H1 (cell line): ENCODE data around the gene MICALL1. TPM values are rescaled to one million over a fixed set of nuclear protein-coding genes. Genes with fewer than 3 reads are reported as not detected.

Experiments
- CTCF ChIA-PET: fragments of 300-600 bp; sonication (Branson Sonifier 250); formaldehyde crosslinking; loops from one replicate; lab custom pipeline; 2021; ENCODE audit not compliant: partially characterized antibody; lab: Charles Lee
- POLR2A ChIA-PET: fragments of 300-600 bp; sonication (Branson Sonifier 250); formaldehyde crosslinking; loops from one replicate; lab custom pipeline; 2021; ENCODE audit warnings: inconsistent platforms; ENCODE audit not compliant: partially characterized antibody; lab: Charles Lee
- DNase-seq, 2 experiments: peaks; one replicate each; pipeline versions ENCODE4 v3.0.0 to v3.0.0-alpha.2; 2010 to 2022; ENCODE audit warnings: low spot score in 2 of 2, low read depth in 1 of 2, mixed read lengths in 1 of 2
- FAIRE-seq: peaks from 2 replicates; lab custom pipeline; 2011; peaks lifted over from hg19 to GRCh38; lab: Jason Lieb, UNC
- H2AFZ ChIP-seq: 2 replicates; pipeline ENCODE4 v1.8.1; 2012; ENCODE audit warnings: low read length, inconsistent platforms
- H2AK5ac ChIP-seq: 2 replicates; pipeline ENCODE4 v1.6.1; 2013; ENCODE audit warnings: low read depth, low read length
- H2BK120ac ChIP-seq: replicated peaks from 2 replicates; pipeline ENCODE3; 2013; ENCODE audit warnings: low read depth, low read length, inconsistent platforms
- H2BK12ac ChIP-seq: 2 replicates; pipeline ENCODE4 v1.6.1; 2013; ENCODE audit warnings: low read depth, low read length
- H2BK15ac ChIP-seq: 2 replicates; pipeline ENCODE4 v1.6.1; 2013; ENCODE audit warnings: low read length
- H2BK20ac ChIP-seq: 2 replicates; pipeline ENCODE4 v1.6.1; 2013; ENCODE audit warnings: low read length
- H2BK5ac ChIP-seq: 2 replicates; pipeline ENCODE4 v1.6.1; 2013; ENCODE audit warnings: low read depth, low read length
- H3K14ac ChIP-seq: 2 replicates; pipeline ENCODE4 v1.6.1; 2013; ENCODE audit warnings: inconsistent platforms; ENCODE audit not compliant: insufficient read length
- H3K18ac ChIP-seq: 2 replicates; pipeline ENCODE4 v1.6.1; 2013; ENCODE audit warnings: low read length; ENCODE audit errors: extremely low read depth
- H3K23ac ChIP-seq: 2 replicates; pipeline ENCODE4 v1.6.1; 2013; ENCODE audit warnings: inconsistent platforms; ENCODE audit not compliant: insufficient read length
- H3K23me2 ChIP-seq: 2 replicates; pipeline ENCODE4 v1.6.1; 2013; ENCODE audit warnings: low read depth, low read length
- H3K27ac ChIP-seq: 2 replicates; pipeline ENCODE4 v1.6.1; 2011; ENCODE audit warnings: low read depth, low read length, inconsistent platforms
- H3K27me3 ChIP-seq, 4 experiments: replicated peaks in 1 of 4; 1 replicate in 1 of 4; 2 replicates in 3 of 4; pipeline versions ENCODE4 v1.6.1 to v1.8.1; 2011 to 2013; ENCODE audit warnings: low read length in 3 of 4, mild to moderate bottlenecking in 3 of 4, inconsistent platforms in 2 of 4, mixed read lengths in 2 of 4, moderate library complexity in 1 of 4; ENCODE audit not compliant: control insufficient read depth in 3 of 4, insufficient read depth in 3 of 4; ENCODE audit errors: extremely low read depth in 1 of 4
- H3K36me3 ChIP-seq, 4 experiments: 2 replicates each; pipeline versions ENCODE4 v1.6.1 to v1.8.1; 2011 to 2013; ENCODE audit warnings: mild to moderate bottlenecking in 4 of 4, low read length in 3 of 4, moderate library complexity in 2 of 4, control low read depth in 1 of 4, inconsistent platforms in 1 of 4; ENCODE audit not compliant: insufficient read depth in 4 of 4, control insufficient read depth in 2 of 4
- H3K4ac ChIP-seq: replicated peaks from 2 replicates; pipeline ENCODE3; 2013; ENCODE audit warnings: low read length, low read depth, mixed read lengths, inconsistent platforms; ENCODE audit not compliant: insufficient read length
- H3K4me1 ChIP-seq, 4 experiments: replicated peaks in 1 of 4; 1 replicate in 1 of 4; 2 replicates in 3 of 4; pipeline versions ENCODE4 v1.6.1 to v1.8.1; 2011 to 2013; ENCODE audit warnings: low read length in 3 of 4, inconsistent platforms in 2 of 4, mixed read lengths in 1 of 4; ENCODE audit not compliant: insufficient read depth in 4 of 4, control insufficient read depth in 3 of 4
- H3K4me2 ChIP-seq, 2 experiments: 2 replicates each; pipeline versions ENCODE4 v1.6.1 to v1.8.1; 2011 to 2013; ENCODE audit warnings: low read depth in 2 of 2, low read length in 2 of 2, control low read depth in 1 of 2, inconsistent platforms in 1 of 2, mild to moderate bottlenecking in 1 of 2; ENCODE audit not compliant: insufficient read depth in 1 of 2
- H3K4me3 ChIP-seq, 4 experiments: fragments of 200-600, 300-600 bp in 1 of 4; sonication (generic), shearing (Covaris generic), sonication (Bioruptor Twin) in 1 of 4; 2 replicates each; pipeline versions ENCODE4 v1.5.1 to v1.8.1; 2011 to 2016; ENCODE audit warnings: low read length in 4 of 4, low read depth in 3 of 4, control low read depth in 2 of 4, inconsistent platforms in 2 of 4, mild to moderate bottlenecking in 2 of 4, mixed read lengths in 1 of 4, moderate library complexity in 1 of 4; ENCODE audit not compliant: insufficient read depth in 2 of 4; ENCODE audit errors: extremely low read depth in 1 of 4
- H3K56ac ChIP-seq: replicated peaks from 2 replicates; pipeline ENCODE3; 2013; ENCODE audit warnings: low read depth, mild to moderate bottlenecking, mixed read lengths, low read length, inconsistent platforms; ENCODE audit not compliant: insufficient read length
- H3K79me1 ChIP-seq: 2 replicates; pipeline ENCODE4 v1.6.1; 2013; ENCODE audit warnings: low read depth, low read length, control low read depth
- H3K79me2 ChIP-seq, 2 experiments: 2 replicates each; pipeline versions ENCODE4 v1.6.1 to v1.8.1; 2012 to 2013; ENCODE audit warnings: low read length in 2 of 2, mild to moderate bottlenecking in 2 of 2, inconsistent platforms in 1 of 2; ENCODE audit not compliant: insufficient read depth in 2 of 2, control insufficient read depth in 1 of 2
- H3K9ac ChIP-seq, 4 experiments: replicated peaks in 1 of 4; 1 replicate in 1 of 4; 2 replicates in 3 of 4; pipeline versions ENCODE4 v1.6.1 to v1.8.1; 2011 to 2013; ENCODE audit warnings: low read depth in 3 of 4, low read length in 3 of 4, control low read depth in 2 of 4, mild to moderate bottlenecking in 2 of 4, moderate library complexity in 2 of 4, inconsistent platforms in 1 of 4; ENCODE audit errors: extremely low read depth in 1 of 4
- H3K9me3 ChIP-seq, 2 experiments: 2 replicates each; pipeline versions ENCODE4 v1.6.1 to v1.8.1; 2012 to 2013; ENCODE audit warnings: mild to moderate bottlenecking in 2 of 2, moderate library complexity in 2 of 2, control low read depth in 1 of 2, inconsistent platforms in 1 of 2, low read depth in 1 of 2, low read length in 1 of 2, mixed read lengths in 1 of 2; ENCODE audit not compliant: insufficient read depth in 2 of 2
- H4K20me1 ChIP-seq, 2 experiments: replicated peaks in 1 of 2; 2 replicates each; pipeline versions ENCODE3 to v1.8.1; 2011 to 2013; ENCODE audit warnings: inconsistent platforms in 2 of 2, low read length in 2 of 2, mild to moderate bottlenecking in 1 of 2; ENCODE audit not compliant: insufficient read depth in 2 of 2, control insufficient read depth in 1 of 2
- H4K5ac ChIP-seq: 2 replicates; pipeline ENCODE4 v1.6.1; 2013; ENCODE audit warnings: low read length, low read depth, mixed read lengths, inconsistent platforms; ENCODE audit not compliant: insufficient read length
- H4K8ac ChIP-seq: 2 replicates; pipeline ENCODE4 v1.8.0; 2013; ENCODE audit warnings: mild to moderate bottlenecking, moderate library complexity, low read length, inconsistent platforms; ENCODE audit not compliant: insufficient read depth; ENCODE audit errors: extremely low read depth
- H4K91ac ChIP-seq: replicated peaks from 2 replicates; pipeline ENCODE3; 2013; ENCODE audit warnings: low read length, mixed read lengths, inconsistent platforms; ENCODE audit not compliant: insufficient read length
- CREB1 ChIP-seq: IDR thresholded peaks from 2 replicates; pipeline ENCODE4 v1.6.1; 2012; ENCODE audit warnings: inconsistent platforms
- CTBP2 ChIP-seq: IDR thresholded peaks from 2 replicates; pipeline ENCODE4 v1.7.0; 2011; ENCODE audit warnings: borderline replicate concordance, mild to moderate bottlenecking, moderate library complexity, mixed read lengths, low read length; ENCODE audit not compliant: insufficient read depth, insufficient read length
- KDM4A ChIP-seq: IDR thresholded peaks from one replicate; pipeline ENCODE4 v1.7.1; 2012; ENCODE audit warnings: low read depth, mild to moderate bottlenecking, moderate library complexity, low read length, inconsistent platforms; ENCODE audit not compliant: severe bottlenecking
- MAX ChIP-seq: IDR thresholded peaks from 2 replicates; pipeline ENCODE4 v1.6.1; 2012; ENCODE audit warnings: inconsistent platforms
- POLR2AphosphoS5 ChIP-seq: IDR thresholded peaks from 2 replicates; pipeline ENCODE4 v1.6.1; 2011; ENCODE audit warnings: low read depth, low read length
- RBBP5 ChIP-seq: IDR thresholded peaks from 2 replicates; pipeline ENCODE4 v1.7.1; 2012; ENCODE audit warnings: low read depth, mild to moderate bottlenecking, inconsistent platforms, low read length, moderate library complexity, borderline replicate concordance
- YY1 ChIP-seq: IDR thresholded peaks from 2 replicates; pipeline ENCODE4 v1.6.1; 2011; ENCODE audit warnings: low read depth, mild to moderate bottlenecking, low read length
- WGBS, 2 experiments: shearing (Covaris generic) in 1 of 2; methylation state at CpG; one replicate each; pipeline versions ENCODE4 v1.1.6 to v1.1.7; 2013 to 2015; ENCODE audit warnings: low lambda C conversion rate in 2 of 2, mixed read lengths in 2 of 2, inconsistent platforms in 1 of 2, low coverage in 1 of 2, missing lambda C conversion rate in 1 of 2; ENCODE audit not compliant: insufficient replicate concordance in 2 of 2, insufficient coverage in 1 of 2, insufficient read length in 1 of 2; ENCODE audit errors: extremely low coverage in 1 of 2, missing lambda C conversion rate in 1 of 2; 5-methylcytosine and 5-hydroxymethylcytosine counted together
- polyA plus RNA-seq, 7 experiments: library from polyadenylated mRNA; depleted of rRNA in 3 of 7; stranded (reverse) in 5 of 7; unstranded in 2 of 7; fragments of >200 nt in 5 of 7; fragments of 200-250 nt in 2 of 7; gene quantifications; 1 replicate in 5 of 7; 2 replicates in 1 of 7; 4 replicates in 1 of 7; pipeline versions ENCODE4 v1.2.1 to v1.2.3, GENCODE V29; 2011 to 2013; ENCODE audit warnings: missing spikeins in 2 of 7, mixed read lengths in 2 of 7
- total RNA-seq: library from RNA; stranded (reverse); fragmentation: NEBNext Ultra II Directional; extraction: Animal tissue kit (Norgen Biotek cat#: 25700); gene quantifications from 2 replicates; pipeline ENCODE4 v1.2.1, GENCODE V29; 2021

MICALL1 gene
- total and polyA plus RNA-seq, 2 of the 8 experiments (the other 6 are each of a cell fraction or from before 2014, with no cell fraction given) = 17.7 to 32.1 TPM

GRCh38 chr22:37976547-37976946 is 70.5 kb downstream of the MICALL1 start:
- Histone ChIP-seq H3K4ac (no peak overlapping the region), H2BK12ac (no peak overlapping the region), H3K23ac (no peak overlapping the region), H3K79me2 (no peaks in the 10 kb centered on the region), H2AK5ac (no peak overlapping the region), H3K4me1 (peaks cover 3 to 17% (median 10%) of the 10 kb centered on the region in 4 experiments), H4K91ac (no peak overlapping the region), H3K18ac (no peak overlapping the region), H3K79me1 (no peaks in the 10 kb centered on the region), H3K36me3 (peaks cover 0 to 2% (median 0%) of the 10 kb centered on the region in 4 experiments; a peak in 3 of 8 replicates), H3K23me2 (no peaks in the 10 kb centered on the region), H3K9me3 (no peaks in the 10 kb centered on the region), H2BK20ac (no peak overlapping the region), H4K5ac (no peak overlapping the region), H2BK15ac (no peak overlapping the region), H3K27ac (no peak overlapping the region), H2BK5ac (no peak overlapping the region), H3K4me2 (no peak overlapping the region), H2BK120ac (no peak overlapping the region), H2AFZ (no peak overlapping the region), H3K14ac (no peak overlapping the region), H3K27me3 (no peaks in the 10 kb centered on the region), H3K56ac (no peak overlapping the region), H4K8ac (no peak overlapping the region), H4K20me1 (peaks cover 0 to 6% of the 10 kb centered on the region in 2 experiments), H3K9ac (no peak overlapping the region), H3K4me3 (no peak overlapping the region)
- POLR2A ChIA-PET = interaction anchor here (0.9 to 1.5 kb wide), 3 partner anchors 11 to 23 kb away, joined by 3 to 6 read pairs (median 3); partner anchors contain the start of genes C22orf23 and POLR2F
- CTCF ChIA-PET = interaction anchor here (0.8 to 4.8 kb wide), 2 partner anchors 10 to 120 kb away, joined by 3 to 27 read pairs; no protein-coding TSS in a partner anchor
- TF ChIP-seq RBBP5 (no peak), KDM4A (no peak), CREB1 (no peak), CTBP2 (no peak), MAX (no peak), POLR2AphosphoS5 (no peak), YY1 (no peak)
- DNase-seq = no peak
- no peak for FAIRE-seq
- WGBS, 2 experiments = 92% methylated on average over 4 of the region's 4 CpGs; no CpG with 5 or more reads in 1 of the 2 experiments
